ENCODE data around the gene ADM. TPM values are rescaled to one million over a fixed set of nuclear protein-coding genes. Genes with fewer than 3 reads are reported as not detected.

The ADM gene
- total RNA-seq, 1 donor from 2014 or later: 24.5 TPM

GRCh38 chr11:10287766-10288715 is 16.8 kb upstream of the ADM start:
- Histone ChIP-seq H3K36me3 (no peaks in the 10 kb centered on the region), H3K27ac (no peak overlapping the region), H3K9me3 (no peaks in the 10 kb centered on the region), H3K4me1 (peaks cover 47% of the 10 kb centered on the region), H3K4me3 (no peak overlapping the region), H3K27me3 (no peaks in the 10 kb centered on the region)
- intact Hi-C loops (cut with DNase I): no loop called here
- DNase-seq: no peak
- no peak for TF ChIP-seq CTCF (IDR thresholded peaks at IDR 0.05)
- no peak for ATAC-seq

GRCh38 chr11:10288881-10289764 is 15.8 kb upstream of the ADM start:
- H3K27ac ChIP-seq: no peak overlapping the region
- H3K9me3 ChIP-seq: no peaks in the 10 kb centered on the region
- intact Hi-C loops (cut with DNase I): no loop called here
- no peak overlapping the region for H3K4me3 ChIP-seq
- DNase-seq (no peak), ATAC-seq (no peak)
- H3K27me3 ChIP-seq: no peaks in the 10 kb centered on the region
- H3K4me1 ChIP-seq: peaks cover 41% of the 10 kb centered on the region
- TF ChIP-seq CTCF (IDR thresholded peaks at IDR 0.05): no peak
- H3K36me3 ChIP-seq: no peaks in the 10 kb centered on the region

GRCh38 chr11:10289765-10290380 is 15.0 kb upstream of the ADM start:
- TF ChIP-seq CTCF (IDR thresholded peaks at IDR 0.05): no peak

GRCh38 chr11:10291801-10292638 is 12.9 kb upstream of the ADM start:
- H3K4me1 ChIP-seq: peaks cover 31% of the 10 kb centered on the region
- intact Hi-C loops (cut with DNase I): no loop called here
- TF ChIP-seq CTCF (IDR thresholded peaks at IDR 0.05): no peak
- no peaks in the 10 kb centered on the region for H3K36me3 ChIP-seq
- no peak for DNase-seq
- no peaks in the 10 kb centered on the region for H3K27me3 ChIP-seq
- H3K27ac ChIP-seq: peak overlapping the region; percentile 87
- H3K9me3 ChIP-seq: no peaks in the 10 kb centered on the region
- no peak overlapping the region for H3K4me3 ChIP-seq
- no peak for ATAC-seq

More at GRCh38 chr11:10289765-10290380, 15.0 kb upstream of the ADM start:
- DNase-seq (no peak), ATAC-seq (no peak)
- H3K27me3 ChIP-seq: no peaks in the 10 kb centered on the region
- no peak overlapping the region for H3K4me3 ChIP-seq
- no peak overlapping the region for H3K27ac ChIP-seq
- intact Hi-C loops (cut with DNase I): no loop called here
- H3K4me1 ChIP-seq: peaks cover 38% of the 10 kb centered on the region
- H3K9me3 ChIP-seq: no peaks in the 10 kb centered on the region
- H3K36me3 ChIP-seq: no peaks in the 10 kb centered on the region
